ENCODE results near the gene NEK7.
"Not testable (repeated sequence)": the region's sequence is repeated elsewhere in the genome, so short reads cannot be mapped to it uniquely, and the experiment has no call there.

NEK7 gene

DNA sequence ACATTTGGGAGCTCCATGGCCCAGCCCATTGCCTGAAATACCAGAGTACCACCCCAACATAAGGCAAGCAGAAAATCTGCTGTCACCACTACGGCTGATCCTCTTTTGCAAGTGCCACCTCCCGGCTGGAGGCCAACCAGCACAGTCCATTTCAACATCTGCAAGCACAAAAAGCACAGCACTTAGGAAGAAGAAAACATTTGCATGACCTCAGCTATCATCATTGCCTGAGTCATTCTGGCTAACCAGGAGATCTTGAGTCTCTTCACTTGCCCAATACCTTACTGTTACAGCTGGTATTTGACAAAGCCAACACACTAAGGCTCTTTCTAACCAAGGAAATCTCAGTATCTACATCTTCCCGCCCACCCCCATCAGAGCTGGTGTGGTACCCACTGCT, 55.9 kb downstream of the NEK7 start:
- DNase-seq: no peak

DNA sequence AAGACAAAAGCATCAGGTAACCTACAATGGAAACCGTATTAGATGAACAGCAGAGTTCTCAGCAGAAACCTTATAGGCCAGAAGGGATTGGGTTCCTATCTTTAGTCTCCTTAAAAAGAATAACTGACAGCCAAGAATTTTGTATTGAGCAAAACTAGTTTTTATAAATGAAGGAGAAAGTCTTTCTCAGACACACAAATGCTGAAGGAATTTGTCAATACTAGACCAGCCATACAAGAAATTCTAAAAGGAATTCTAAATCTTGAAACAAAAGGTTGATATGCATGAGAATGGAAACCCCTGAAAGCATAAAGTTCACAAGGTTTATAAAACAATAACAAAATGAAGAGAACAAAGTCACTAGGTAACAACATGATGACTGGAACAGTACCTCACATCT, 58.1 kb downstream of the NEK7 start:
- DNase-seq: no peak

DNA sequence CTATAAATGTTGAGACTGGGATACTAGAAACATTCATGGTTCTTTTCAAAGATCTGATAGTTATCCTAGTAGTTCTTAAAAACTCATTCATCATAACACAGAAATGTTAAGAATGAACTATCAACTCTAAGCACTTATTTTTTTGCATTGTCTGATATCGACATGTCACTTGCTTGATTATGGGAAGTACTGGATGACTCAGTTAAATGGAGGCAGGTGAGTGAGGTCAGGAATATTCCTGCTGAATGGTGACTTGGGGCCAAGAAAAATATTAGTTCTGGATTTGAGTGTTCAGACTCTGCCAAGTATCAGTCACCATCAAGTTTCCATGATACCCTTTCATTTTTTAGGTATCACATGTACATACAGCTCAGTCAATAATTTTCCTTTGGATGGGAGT, 63.6 kb downstream of the NEK7 start:
- no peak for DNase-seq

DNA sequence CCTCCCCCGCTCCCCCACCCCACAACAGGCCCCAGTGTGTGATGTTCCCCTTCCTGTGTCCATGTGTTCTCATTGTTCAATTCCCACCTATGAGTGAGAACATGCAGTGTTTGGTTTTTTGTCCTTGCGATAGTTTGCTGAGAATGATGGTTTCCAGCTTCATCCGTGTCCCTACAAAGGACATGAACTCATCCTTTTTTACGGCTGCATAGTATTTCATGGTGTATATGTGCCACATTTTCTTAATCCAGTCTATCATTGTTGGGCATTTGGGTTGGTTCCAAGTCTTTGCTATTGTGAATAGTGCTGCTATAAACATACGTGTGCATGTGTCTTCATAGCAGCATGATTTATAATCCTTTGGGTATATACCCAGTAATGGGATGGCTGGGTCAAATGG, 70.2 kb downstream of the NEK7 start:
- not testable (repeated sequence) for DNase-seq

DNA sequence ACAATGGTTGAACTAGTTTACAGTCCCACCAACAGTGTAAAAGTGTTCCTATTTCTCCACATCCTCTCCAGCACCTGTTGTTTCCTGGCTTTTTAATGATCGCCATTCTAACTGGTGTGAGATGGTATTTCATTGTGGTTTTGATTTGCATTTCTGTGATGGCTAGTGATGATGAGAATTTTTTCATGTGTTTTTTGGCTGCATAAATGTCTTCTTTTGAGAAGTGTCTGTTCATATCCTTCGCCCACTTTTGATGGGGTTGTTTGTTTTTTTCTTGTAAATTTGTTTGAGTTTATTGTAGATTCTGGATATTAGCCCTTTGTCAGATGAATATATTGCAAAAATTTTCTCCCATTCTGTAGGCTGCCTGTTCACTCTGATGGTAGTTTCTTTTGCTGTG, 70.7 kb downstream of the NEK7 start:
- DNase-seq: not testable (repeated sequence)

GRCh38 chr1:198228925-198229324, 72.1 kb downstream of the NEK7 start:
- no peak for DNase-seq

DNA sequence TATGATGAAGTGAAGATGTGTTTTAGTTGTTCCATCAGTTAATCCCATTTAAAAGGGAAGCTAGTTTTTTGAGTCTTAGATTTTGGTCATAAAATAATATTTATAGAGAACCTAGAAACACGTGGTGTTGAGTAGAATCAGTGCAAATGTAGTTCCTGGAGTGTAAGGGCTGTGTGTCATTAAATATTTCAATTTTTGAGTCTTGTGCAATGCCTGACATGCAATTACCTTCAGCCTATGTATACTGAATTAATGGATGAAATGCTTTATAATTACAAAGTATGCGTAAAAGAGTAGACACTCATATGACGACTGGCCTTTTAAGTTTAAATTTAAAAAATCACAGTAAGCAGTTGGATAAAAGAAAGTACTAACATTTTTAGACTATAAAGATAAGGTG, 75.0 kb downstream of the NEK7 start:
- DNase-seq: no peak

DNA sequence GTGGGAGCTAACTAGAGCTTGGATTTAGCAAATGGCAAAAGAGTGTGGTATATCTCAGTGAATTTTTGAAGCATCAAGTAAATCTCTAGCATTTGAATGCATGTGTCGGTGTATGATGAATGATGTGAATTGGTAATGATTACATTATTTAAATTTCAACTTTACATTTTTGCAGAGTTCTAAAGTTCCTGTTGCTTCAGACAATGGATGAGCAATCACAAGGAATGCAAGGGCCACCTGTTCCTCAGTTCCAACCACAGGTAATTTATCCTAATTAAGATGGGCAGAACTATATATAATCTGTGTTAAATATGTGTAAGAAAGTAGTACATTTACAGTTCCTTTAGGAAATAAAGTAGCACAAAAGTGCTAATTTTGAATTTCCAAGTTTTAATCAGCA, 75.6 kb downstream of the NEK7 start:
- no peak for DNase-seq

GRCh38 chr1:198232940-198233675, 76.3 kb downstream of the NEK7 start:
- DNase-seq: no peak

DNA sequence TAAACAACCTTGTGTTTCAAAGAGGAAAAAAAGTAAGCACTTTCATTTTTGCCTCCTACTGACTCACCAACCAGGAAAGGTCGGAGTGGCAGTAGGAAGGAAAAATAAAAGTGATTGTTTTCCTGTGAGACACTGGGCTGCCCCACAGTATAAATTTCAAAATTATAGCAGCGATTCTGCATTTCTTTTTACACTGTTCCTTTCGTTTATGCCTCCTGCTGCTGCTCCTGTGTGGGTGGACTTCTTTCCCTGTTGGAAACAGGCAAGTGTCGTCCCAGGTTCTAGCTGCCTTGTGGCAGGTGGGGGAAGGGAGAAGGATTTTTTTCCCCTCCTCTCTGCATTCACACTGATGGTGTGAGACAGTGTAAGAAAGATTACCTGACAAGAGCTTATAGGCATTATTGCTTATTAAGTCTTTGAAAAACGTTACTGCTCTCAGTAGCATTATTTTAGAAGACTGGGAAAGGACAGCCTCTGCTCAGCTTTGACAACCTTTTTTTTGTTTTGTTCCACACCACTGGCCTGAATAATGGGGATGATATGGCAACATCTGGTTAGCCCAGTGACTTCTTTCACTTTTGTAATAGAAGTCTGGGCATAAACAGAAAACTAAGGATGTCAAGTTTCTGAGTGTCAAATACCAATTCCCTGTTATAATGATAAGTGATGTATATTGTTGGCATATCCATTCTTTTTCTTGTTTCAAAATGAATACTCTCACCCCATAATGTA, 77.9 kb downstream of the NEK7 start:
- no peak for DNase-seq

DNA sequence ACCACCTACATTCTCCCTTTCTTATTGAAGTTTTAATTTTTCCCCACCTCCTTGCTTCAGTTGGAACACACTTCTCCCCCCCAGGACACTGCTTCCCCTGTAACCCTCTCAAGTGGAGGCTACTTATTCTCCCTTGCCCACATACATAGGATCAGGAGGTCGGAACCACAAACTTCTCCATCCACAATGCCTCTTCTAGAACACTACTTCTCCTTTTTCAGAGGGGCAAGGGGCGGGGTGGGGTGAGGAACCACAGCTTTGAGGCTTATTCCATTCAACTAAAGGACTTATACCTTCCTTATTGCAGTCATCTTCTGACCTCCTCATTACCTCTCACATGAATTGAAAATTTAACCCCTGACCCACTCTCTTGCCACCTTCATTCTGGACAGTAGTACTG, 81.3 kb downstream of the NEK7 start:
- no peak for DNase-seq

DNA sequence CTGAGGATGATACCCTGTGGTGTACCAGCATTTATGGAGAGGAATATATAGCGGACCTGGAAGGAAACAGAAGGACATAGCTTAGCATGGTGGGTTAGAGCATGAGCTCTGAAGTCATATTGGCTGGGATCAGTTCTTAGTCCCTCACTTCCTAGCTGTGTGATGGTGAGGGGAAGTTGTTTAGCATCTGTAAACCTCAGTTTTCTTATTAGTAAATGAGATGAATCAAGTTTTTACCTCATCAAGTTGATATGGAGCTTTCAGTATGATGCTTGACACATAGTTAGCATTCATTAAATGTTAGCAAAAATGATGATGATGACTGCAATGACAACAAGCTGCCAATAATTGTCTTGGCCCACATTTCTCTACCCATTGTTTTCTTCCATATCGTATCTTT, 84.8 kb downstream of the NEK7 start:
- DNase-seq: no peak

- DNase-seq: no peak
Observed at GRCh38 chr1:198244772-198245171, 88.0 kb downstream of the NEK7 start.

- DNase-seq: no peak
Observed at GRCh38 chr1:198245379-198245778, 88.6 kb downstream of the NEK7 start.

GRCh38 chr1:198246337-198246736, 89.5 kb downstream of the NEK7 start:
- DNase-seq: no peak

DNA sequence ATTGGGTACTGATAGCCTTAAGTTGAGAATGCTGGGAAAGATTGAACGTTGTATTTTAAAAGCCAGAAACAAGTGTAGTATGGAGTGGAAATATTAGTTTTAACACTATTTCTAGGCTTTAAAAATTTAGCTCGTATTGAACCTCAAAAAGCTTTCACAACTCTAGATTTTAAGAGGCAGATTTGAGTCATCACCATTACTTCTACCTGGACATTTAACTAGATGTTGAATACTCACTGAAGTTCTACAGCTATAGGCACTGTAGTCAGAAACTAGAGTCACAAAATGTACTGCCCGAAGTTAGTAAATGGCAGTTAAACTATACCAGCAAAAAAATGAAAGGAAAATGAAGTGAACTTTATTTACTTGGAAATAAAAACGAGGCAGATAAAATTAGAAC, 96.5 kb downstream of the NEK7 start:
- no peak for DNase-seq

- DNase-seq: no peak
Observed at GRCh38 chr1:198253668-198254067, 96.9 kb downstream of the NEK7 start.

DNA sequence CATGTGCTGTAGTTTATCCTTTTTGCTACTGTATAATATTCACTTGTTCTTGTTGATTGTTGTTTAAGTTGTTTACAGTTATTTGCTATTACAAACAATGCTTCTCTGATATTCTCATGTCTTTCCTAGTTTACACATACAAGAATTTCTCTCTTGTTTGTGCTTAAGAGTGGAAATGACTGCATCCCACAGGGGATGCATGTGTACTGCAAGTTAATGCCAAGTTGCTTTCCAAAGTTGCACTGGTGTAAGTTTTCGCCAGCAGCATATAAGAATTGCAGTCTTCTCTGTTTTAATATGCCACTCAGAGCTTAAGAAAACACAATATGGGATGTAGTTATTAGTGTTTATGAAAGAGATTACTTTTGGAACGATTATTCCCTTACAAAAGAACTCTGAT, 97.7 kb downstream of the NEK7 start:
- DNase-seq: no peak

DNA sequence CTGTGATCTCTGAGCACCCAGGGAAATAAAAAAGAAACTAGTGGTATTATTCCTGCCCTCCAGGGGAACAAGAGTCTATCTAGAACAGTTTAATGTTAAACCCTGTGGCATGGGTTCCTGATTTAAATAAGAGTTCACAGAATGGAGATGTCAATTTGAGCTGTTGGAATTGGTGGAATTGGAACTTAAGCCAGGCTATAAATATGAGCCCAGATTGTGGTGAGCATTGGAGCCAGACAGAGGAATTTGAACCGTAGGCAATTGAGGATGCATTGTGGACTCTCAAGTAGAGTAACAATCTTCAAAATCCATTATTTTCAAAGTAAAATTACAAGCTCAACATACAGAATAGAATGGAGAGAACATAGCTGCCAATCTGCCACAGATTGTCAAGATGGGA, 98.2 kb downstream of the NEK7 start:
- DNase-seq: no peak

- no peak for DNase-seq
Observed at GRCh38 chr1:198255784-198256183, 99.0 kb downstream of the NEK7 start.

GRCh38 chr1:198258491-198258890, 101.7 kb downstream of the NEK7 start:
- DNase-seq: no peak

DNA sequence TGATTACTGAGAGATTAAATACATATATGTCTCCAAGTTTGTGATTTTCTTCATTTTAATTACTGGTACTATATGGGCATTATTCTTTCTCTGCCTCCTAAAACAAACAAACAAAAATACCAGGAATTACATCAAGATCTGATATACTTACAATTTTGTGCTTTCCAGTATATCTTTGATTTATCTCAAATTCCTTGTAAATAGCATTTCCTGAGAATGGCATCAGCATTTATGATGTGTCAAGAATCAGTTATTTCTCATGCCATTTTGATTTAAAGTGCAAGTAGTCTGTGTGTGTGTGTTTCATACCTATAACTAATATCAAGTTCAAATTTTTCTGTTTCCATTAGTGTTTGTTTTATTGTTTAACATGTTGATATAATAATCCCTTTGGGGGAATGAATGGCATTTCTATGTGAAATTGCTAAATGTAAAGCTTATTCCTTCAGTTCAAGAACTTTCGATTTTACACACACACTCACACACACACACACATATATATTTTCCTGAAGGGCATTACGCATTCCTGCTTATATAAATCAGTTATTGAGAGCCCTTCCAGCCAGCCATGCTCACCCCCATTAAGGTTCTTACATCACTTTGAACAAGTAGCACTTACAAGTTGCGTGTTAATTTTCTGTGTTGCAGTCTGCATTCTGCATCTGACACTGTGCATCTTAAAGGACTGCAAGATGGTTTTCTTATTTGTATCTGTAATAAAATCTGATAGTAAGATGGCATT, 102.7 kb downstream of the NEK7 start:
- no peak for DNase-seq

DNA sequence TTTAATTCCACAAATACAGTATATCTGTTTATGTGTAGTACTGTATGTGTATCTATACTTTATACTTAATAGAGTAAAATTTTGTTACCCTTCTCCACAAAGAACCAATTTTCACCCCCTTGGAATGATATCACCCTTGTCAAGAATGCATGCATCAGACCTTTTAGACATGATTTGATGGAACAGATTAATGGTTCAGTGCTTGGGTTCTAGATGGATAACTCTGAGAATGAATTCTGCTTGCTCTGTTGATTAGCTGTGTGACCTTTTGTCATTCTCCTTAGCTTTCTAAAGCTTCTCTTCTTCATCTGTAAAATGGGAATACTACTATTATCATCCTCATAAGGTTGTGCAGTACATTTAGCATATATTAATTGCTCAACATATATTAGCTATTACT, 105.1 kb downstream of the NEK7 start:
- no peak for DNase-seq

GRCh38 chr1:198263186-198263585, 106.4 kb downstream of the NEK7 start:
- no peak for DNase-seq

All from GOT3 (cell line).